ENCODE results near the gene SCO1.

SCO1 gene

GRCh38 chr17:10674704-10675103, 22.6 kb downstream of the SCO1 start:
- no peaks in the 10 kb centered on the region for H3K27me3 ChIP-seq (replicated peaks)
- TF ChIP-seq, protein P1, sequence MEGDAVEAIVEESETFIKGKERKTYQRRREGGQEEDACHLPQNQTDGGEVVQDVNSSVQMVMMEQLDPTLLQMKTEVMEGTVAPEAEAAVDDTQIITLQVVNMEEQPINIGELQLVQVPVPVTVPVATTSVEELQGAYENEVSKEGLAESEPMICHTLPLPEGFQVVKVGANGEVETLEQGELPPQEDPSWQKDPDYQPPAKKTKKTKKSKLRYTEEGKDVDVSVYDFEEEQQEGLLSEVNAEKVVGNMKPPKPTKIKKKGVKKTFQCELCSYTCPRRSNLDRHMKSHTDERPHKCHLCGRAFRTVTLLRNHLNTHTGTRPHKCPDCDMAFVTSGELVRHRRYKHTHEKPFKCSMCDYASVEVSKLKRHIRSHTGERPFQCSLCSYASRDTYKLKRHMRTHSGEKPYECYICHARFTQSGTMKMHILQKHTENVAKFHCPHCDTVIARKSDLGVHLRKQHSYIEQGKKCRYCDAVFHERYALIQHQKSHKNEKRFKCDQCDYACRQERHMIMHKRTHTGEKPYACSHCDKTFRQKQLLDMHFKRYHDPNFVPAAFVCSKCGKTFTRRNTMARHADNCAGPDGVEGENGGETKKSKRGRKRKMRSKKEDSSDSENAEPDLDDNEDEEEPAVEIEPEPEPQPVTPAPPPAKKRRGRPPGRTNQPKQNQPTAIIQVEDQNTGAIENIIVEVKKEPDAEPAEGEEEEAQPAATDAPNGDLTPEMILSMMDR (IDR thresholded peaks at IDR 0.05; ENCODE audit: low read depth, low read length, missing control alignments) = no peak
- H3K27ac ChIP-seq = no peak overlapping the region
- peaks cover 10% of the 10 kb centered on the region for H3K36me3 ChIP-seq (replicated peaks)
- no peak overlapping the region for H3K4me3 ChIP-seq (ENCODE audit: low read depth, low read length)
- in situ Hi-C loops (cut with HindIII; ENCODE audit: low pct_ligation_motif_present, low sequenced_read_pairs) = no loop called here
- DNase-seq = no peak

GRCh38 chr17:10673312-10673711, 24.0 kb downstream of the SCO1 start:
- in situ Hi-C loops (cut with HindIII; ENCODE audit: low pct_ligation_motif_present, low sequenced_read_pairs) = no loop called here
- Histone ChIP-seq H3K27ac (no peak overlapping the region), H3K27me3 (replicated peaks) (no peaks in the 10 kb centered on the region), H3K4me3 (ENCODE audit: low read depth, low read length) (no peak overlapping the region), H3K36me3 (replicated peaks) (peaks cover 6% of the 10 kb centered on the region)
- DNase-seq = no peak
- TF ChIP-seq, protein P1 (IDR thresholded peaks at IDR 0.05; ENCODE audit: low read depth, low read length, missing control alignments) = no peak

- no peak overlapping the region for H3K27ac ChIP-seq
- in situ Hi-C loops (cut with HindIII; ENCODE audit: low pct_ligation_motif_present, low sequenced_read_pairs) = no loop called here
- no peak overlapping the region for H3K4me3 ChIP-seq (ENCODE audit: low read depth, low read length)
- no peaks in the 10 kb centered on the region for H3K36me3 ChIP-seq (replicated peaks)
- peak; percentile 9 for DNase-seq
- TF ChIP-seq, protein P1 (IDR thresholded peaks at IDR 0.05; ENCODE audit: low read depth, low read length, missing control alignments) = no peak
- no peaks in the 10 kb centered on the region for H3K27me3 ChIP-seq (replicated peaks)
These were observed 28.6 kb downstream of the SCO1 start for GRCh38 chr17:10668775-10669174.

GRCh38 chr17:10666906-10667305, 30.4 kb downstream of the SCO1 start:
- no peaks in the 10 kb centered on the region for H3K36me3 ChIP-seq (replicated peaks)
- in situ Hi-C loops (cut with HindIII; ENCODE audit: low pct_ligation_motif_present, low sequenced_read_pairs) = no loop called here
- TF ChIP-seq, protein P1 (IDR thresholded peaks at IDR 0.05; ENCODE audit: low read depth, low read length, missing control alignments) = no peak
- no peak overlapping the region for H3K4me3 ChIP-seq (ENCODE audit: low read depth, low read length)
- no peak for DNase-seq
- no peak overlapping the region for H3K27ac ChIP-seq
- no peaks in the 10 kb centered on the region for H3K27me3 ChIP-seq (replicated peaks)

DNA sequence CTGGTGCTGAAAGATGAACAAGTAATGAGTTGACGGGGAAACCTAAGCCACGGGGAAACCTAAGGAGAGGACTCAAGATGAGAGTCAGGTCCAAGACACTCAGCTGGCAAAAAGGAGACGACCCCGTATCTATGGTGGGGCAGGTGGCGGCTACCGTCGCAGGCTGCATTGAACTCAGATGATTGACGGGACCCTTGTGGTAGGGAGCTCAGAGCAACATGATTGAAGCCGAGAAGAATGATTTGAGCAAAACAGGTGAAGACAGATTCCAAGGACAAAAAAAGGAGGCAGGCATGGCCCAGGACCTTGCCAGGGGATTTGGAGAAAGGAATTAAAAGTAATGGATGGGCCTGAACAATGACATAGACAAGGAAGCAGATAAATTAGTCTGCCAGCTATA, 32.8 kb downstream of the SCO1 start:
- Histone ChIP-seq H3K4me3 (ENCODE audit: low read depth, low read length) (no peak overlapping the region), H3K27ac (no peak overlapping the region), H3K36me3 (replicated peaks) (no peaks in the 10 kb centered on the region), H3K27me3 (replicated peaks) (no peaks in the 10 kb centered on the region)
- TF ChIP-seq, protein P1 (IDR thresholded peaks at IDR 0.05; ENCODE audit: low read depth, low read length, missing control alignments) = no peak
- no peak for DNase-seq
- in situ Hi-C loops (cut with HindIII; ENCODE audit: low pct_ligation_motif_present, low sequenced_read_pairs) = no loop called here

DNA sequence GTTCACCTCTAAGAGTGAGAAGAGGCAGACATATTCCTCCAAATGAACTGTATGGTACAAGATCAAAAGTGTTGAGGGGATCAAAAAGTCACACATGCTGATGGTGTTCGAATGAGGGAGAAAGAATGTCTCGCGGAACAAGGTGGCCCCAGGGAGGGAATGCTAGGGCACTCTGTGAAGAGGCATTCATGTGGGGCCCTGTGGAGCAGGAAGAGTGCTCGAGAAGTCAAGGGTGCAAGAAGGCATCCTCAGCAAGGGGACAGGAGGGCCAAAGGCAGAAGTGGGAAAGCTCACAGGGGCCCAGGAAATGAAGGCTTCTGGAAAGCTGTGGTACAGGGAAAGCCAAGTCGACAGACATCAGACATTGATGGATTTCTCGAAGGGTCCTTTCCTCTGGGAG, 34.1 kb downstream of the SCO1 start:
- H3K27ac ChIP-seq = no peak overlapping the region
- H3K27me3 ChIP-seq (replicated peaks) = no peaks in the 10 kb centered on the region
- TF ChIP-seq, protein P1 (IDR thresholded peaks at IDR 0.05; ENCODE audit: low read depth, low read length, missing control alignments) = no peak
- no peak overlapping the region for H3K4me3 ChIP-seq (ENCODE audit: low read depth, low read length)
- in situ Hi-C loops (cut with HindIII; ENCODE audit: low pct_ligation_motif_present, low sequenced_read_pairs) = no loop called here
- no peaks in the 10 kb centered on the region for H3K36me3 ChIP-seq (replicated peaks)
- DNase-seq = no peak
